Osteoblast (primary cell): Measurements from ENCODE around the gene BRAF. TPM values are rescaled to one million over a fixed set of nuclear protein-coding genes. Genes with fewer than 3 reads are reported as not detected.

Experiments
- DNase-seq: peaks from one replicate; pipeline ENCODE4 v3.0.0; 2011; ENCODE audit warnings: low spot score, mixed read lengths; ENCODE audit not compliant: insufficient read length; ENCODE audit errors: missing footprints
- H2AFZ ChIP-seq: 2 replicates; pipeline ENCODE4 v1.6.0; 2011; ENCODE audit warnings: mild to moderate bottlenecking, low read length
- H3K27ac ChIP-seq: 2 replicates; pipeline ENCODE4 v1.5.1; 2011; ENCODE audit warnings: mild to moderate bottlenecking, low read depth, low read length, moderate library complexity
- H3K27me3 ChIP-seq: 2 replicates; pipeline ENCODE4 v1.6.0; 2012; ENCODE audit warnings: mild to moderate bottlenecking, control low read depth, inconsistent platforms, low read length, moderate library complexity; ENCODE audit not compliant: insufficient read depth
- H3K36me3 ChIP-seq: 2 replicates; pipeline ENCODE4 v1.5.1; 2011; ENCODE audit warnings: mild to moderate bottlenecking, low read length, control low read depth, moderate library complexity; ENCODE audit not compliant: insufficient read depth
- H3K4me1 ChIP-seq: 2 replicates; pipeline ENCODE4 v1.5.1; 2011; ENCODE audit warnings: mild to moderate bottlenecking, low read length, control low read depth, moderate library complexity; ENCODE audit not compliant: insufficient read depth
- H3K4me2 ChIP-seq: 2 replicates; pipeline ENCODE4 v1.6.0; 2011; ENCODE audit warnings: mild to moderate bottlenecking, low read length; ENCODE audit not compliant: insufficient read depth
- H3K4me3 ChIP-seq: fragments of 200-600 bp; sonication (generic); 3 replicates; pipeline ENCODE4 v1.5.1; 2012; ENCODE audit warnings: mild to moderate bottlenecking, low read length, inconsistent platforms; ENCODE audit not compliant: insufficient read depth
- H3K79me2 ChIP-seq: 2 replicates; pipeline ENCODE4 v1.6.0; 2012; ENCODE audit warnings: mild to moderate bottlenecking, low read length, control low read depth, inconsistent platforms; ENCODE audit not compliant: insufficient read depth
- H3K9me3 ChIP-seq: 2 replicates; pipeline ENCODE4 v1.5.1; 2011; ENCODE audit warnings: low read depth, low read length, control low read depth
- H4K20me1 ChIP-seq: 2 replicates; pipeline ENCODE4 v1.6.0; 2012; ENCODE audit warnings: mild to moderate bottlenecking, low read length, control low read depth; ENCODE audit not compliant: insufficient read depth
- CTCF ChIP-seq: IDR thresholded peaks from 2 replicates; pipeline ENCODE4 v1.5.1; 2011; ENCODE audit warnings: mild to moderate bottlenecking, low read depth, low read length, moderate library complexity; ENCODE audit errors: extremely low read depth
- total RNA-seq: library from RNA; depleted of rRNA; stranded (reverse); fragments of >200 nt; gene quantifications from 2 replicates; pipeline ENCODE4 v1.2.3, GENCODE V29; 2012

BRAF gene
- total RNA-seq, 1 donor = 30.0 TPM

- Histone ChIP-seq H3K4me3 (no peak overlapping the region), H3K27ac (no peak overlapping the region), H3K4me2 (no peak overlapping the region), H3K27me3 (no peaks in the 10 kb centered on the region), H3K79me2 (peaks cover 85% of the 10 kb centered on the region), H3K9me3 (no peaks in the 10 kb centered on the region), H4K20me1 (peaks cover 32% of the 10 kb centered on the region), H3K4me1 (no peaks in the 10 kb centered on the region), H2AFZ (no peak overlapping the region), H3K36me3 (no peaks in the 10 kb centered on the region)
- no peak for TF ChIP-seq CTCF
- DNase-seq = no peak
These were observed 61.5 kb downstream of the BRAF start for GRCh38 chr7:140863184-140863583.

GRCh38 chr7:140857048-140857447 is 67.7 kb downstream of the BRAF start:
- Histone ChIP-seq H3K27ac (no peak overlapping the region), H3K9me3 (no peaks in the 10 kb centered on the region), H3K4me2 (no peak overlapping the region), H2AFZ (no peak overlapping the region), H3K79me2 (peaks cover 76% of the 10 kb centered on the region), H3K36me3 (no peaks in the 10 kb centered on the region), H3K4me3 (no peak overlapping the region), H3K27me3 (no peaks in the 10 kb centered on the region), H4K20me1 (peaks cover 23% of the 10 kb centered on the region), H3K4me1 (no peaks in the 10 kb centered on the region)
- TF ChIP-seq CTCF = no peak
- DNase-seq = no peak

GRCh38 chr7:140841166-140841715 is 83.5 kb downstream of the BRAF start:
- no peak for DNase-seq
- no peaks in the 10 kb centered on the region for H3K36me3 ChIP-seq

GRCh38 chr7:140831724-140832123 is 93.0 kb downstream of the BRAF start:
- no peak for DNase-seq
- H3K9me3 ChIP-seq = no peaks in the 10 kb centered on the region
- no peaks in the 10 kb centered on the region for H3K79me2 ChIP-seq

More at GRCh38 chr7:140841166-140841715, 83.5 kb downstream of the BRAF start:
- H2AFZ ChIP-seq = no peak overlapping the region
- H3K9me3 ChIP-seq = no peaks in the 10 kb centered on the region
- no peak for TF ChIP-seq CTCF
- H3K27me3 ChIP-seq = no peaks in the 10 kb centered on the region
- H4K20me1 ChIP-seq = peaks cover 8% of the 10 kb centered on the region
- H3K79me2 ChIP-seq = peaks cover 12% of the 10 kb centered on the region
- H3K4me1 ChIP-seq = no peaks in the 10 kb centered on the region
- no peak overlapping the region for H3K4me3 ChIP-seq
- no peak overlapping the region for H3K4me2 ChIP-seq
- H3K27ac ChIP-seq = no peak overlapping the region

More at GRCh38 chr7:140831724-140832123, 93.0 kb downstream of the BRAF start:
- Histone ChIP-seq H3K4me3 (no peak overlapping the region), H3K36me3 (peaks cover 3% of the 10 kb centered on the region), H3K27ac (no peak overlapping the region), H3K4me1 (no peaks in the 10 kb centered on the region), H4K20me1 (no peaks in the 10 kb centered on the region), H2AFZ (no peak overlapping the region), H3K4me2 (no peak overlapping the region), H3K27me3 (no peaks in the 10 kb centered on the region)
- TF ChIP-seq CTCF = no peak
